Smooth muscle cell of the brain vasculature (primary cell): ENCODE measurements around the gene HOXB7.

Source experiments
- DNase-seq: peaks from one replicate; pipeline ENCODE4 v3.0.0-alpha.2; 2012; ENCODE audit warnings: low read depth, low spot score

The HOXB7 gene

GRCh38 chr17:48609759-48610281, 997 bp downstream of the HOXB7 start:
- DNase-seq: no peak

GRCh38 chr17:48609033-48609432, 1.8 kb downstream of the HOXB7 start:
- DNase-seq: no peak

GRCh38 chr17:48608494-48608834, 2.4 kb downstream of the HOXB7 start:
- DNase-seq: no peak

GRCh38 chr17:48606892-48607614, 3.8 kb downstream of the HOXB7 start:
- DNase-seq: no peak

GRCh38 chr17:48605991-48606891, 4.6 kb downstream of the HOXB7 start:
- DNase-seq: no peak

GRCh38 chr17:48605409-48605919, 5.4 kb downstream of the HOXB7 start:
- DNase-seq: no peak

- no peak for DNase-seq
Observed at GRCh38 chr17:48604770-48605329, 6.0 kb downstream of the HOXB7 start, which contains the start of gene HOXB6. TSS of gene HOXB6 (minus strand) at chr17:48604986. CDS start at chr17:48598150, 6,836 bp downstream.

- no peak for DNase-seq
Observed at GRCh38 chr17:48603959-48604769, 6.7 kb downstream of the HOXB7 start.

- DNase-seq: no peak
Observed at GRCh38 chr17:48601539-48602425, 9.0 kb downstream of the HOXB7 start.

- DNase-seq: no peak
Observed at GRCh38 chr17:48601207-48601538, 9.6 kb downstream of the HOXB7 start.

GRCh38 chr17:48600244-48601098, 10.3 kb downstream of the HOXB7 start:
- no peak for DNase-seq

- DNase-seq: no peak
Observed at GRCh38 chr17:48599354-48599753, 11.5 kb downstream of the HOXB7 start.

GRCh38 chr17:48598736-48599135, 12.1 kb downstream of the HOXB7 start:
- no peak for DNase-seq

- no peak for DNase-seq
Observed at GRCh38 chr17:48597778-48598631, 12.8 kb downstream of the HOXB7 start.

GRCh38 chr17:48597528-48597777, 13.4 kb downstream of the HOXB7 start:
- DNase-seq: no peak

- DNase-seq: no peak
Observed at GRCh38 chr17:48596735-48597527, 13.9 kb downstream of the HOXB7 start.

- no peak for DNase-seq
Observed at GRCh38 chr17:48596000-48596734, 14.7 kb downstream of the HOXB7 start.
